Endothelial cell of umbilical vein (primary cell): Measurements from ENCODE around the gene STAC2. TPM values are rescaled to one million over a fixed set of nuclear protein-coding genes. Genes with fewer than 3 reads are reported as not detected.

Source experiments
- BruUV-seq: library from RNA; stranded (reverse); fragments of 400-500 nt; replicated peaks from 2 replicates; lab custom pipeline; 2021; lab: Mats Ljungman, UMichigan
- CTCF ChIA-PET: fragments of 300-600, 350-600 bp; sonication (Branson Sonifier 250); formaldehyde crosslinking; loops from one replicate; lab custom pipeline; 2021; ENCODE audit warnings: antibody characterized with exemption, inconsistent platforms; lab: Charles Lee
- POLR2A ChIA-PET: fragments of 300-600, 350-600 bp; sonication (Branson Sonifier 250); formaldehyde crosslinking; loops from one replicate; lab custom pipeline; 2021; ENCODE audit warnings: antibody characterized with exemption, inconsistent platforms; lab: Charles Lee
- DNase-seq: peaks from one replicate; pipeline ENCODE4 v3.0.0-alpha.2; 2011; ENCODE audit warnings: low read depth, low spot score
- FAIRE-seq: peaks from 2 replicates; lab custom pipeline; 2011; peaks lifted over from hg19 to GRCh38; lab: Jason Lieb, UNC
- H2AFZ ChIP-seq: 2 replicates; pipeline ENCODE4 v1.6.0; 2012; ENCODE audit warnings: low read depth, low read length, control low read depth, inconsistent platforms
- H3K27ac ChIP-seq: 2 replicates; pipeline ENCODE4 v1.5.1; 2011; ENCODE audit warnings: low read depth, mild to moderate bottlenecking, control low read depth, low read length, moderate library complexity; ENCODE audit not compliant: insufficient read depth
- H3K27me3 ChIP-seq, 2 experiments: 2 replicates each; pipeline versions ENCODE4 v1.6.0 to v1.6.1; 2011; ENCODE audit warnings: low read length in 2 of 2, mixed read lengths in 1 of 2; ENCODE audit not compliant: control insufficient read depth in 2 of 2, insufficient read depth in 2 of 2
- H3K36me3 ChIP-seq, 2 experiments: 2 replicates in 1 of 2; 3 replicates in 1 of 2; pipeline ENCODE4 v1.5.1; 2011; ENCODE audit warnings: low read length in 2 of 2, mild to moderate bottlenecking in 1 of 2, moderate library complexity in 1 of 2; ENCODE audit not compliant: control insufficient read depth in 2 of 2, insufficient read depth in 2 of 2; ENCODE audit errors: extremely low read depth in 1 of 2
- H3K4me1 ChIP-seq: 3 replicates; pipeline ENCODE4 v1.5.1; 2011; ENCODE audit warnings: mild to moderate bottlenecking, low read length; ENCODE audit not compliant: control insufficient read depth, insufficient read depth; ENCODE audit errors: extremely low read depth
- H3K4me2 ChIP-seq: 2 replicates; pipeline ENCODE4 v1.6.1; 2011; ENCODE audit warnings: low read length, control low read depth, mixed read lengths; ENCODE audit not compliant: insufficient read depth
- H3K4me3 ChIP-seq, 3 experiments: fragments of 200-600 bp in 1 of 3; sonication (generic), shearing (Covaris generic) in 1 of 3; replicated peaks in 1 of 3; 2 replicates each; pipeline ENCODE4 v1.5.1; 2011 to 2016; ENCODE audit warnings: control low read depth in 3 of 3, low read length in 3 of 3, mild to moderate bottlenecking in 2 of 3, inconsistent platforms in 1 of 3, low read depth in 1 of 3, moderate library complexity in 1 of 3; ENCODE audit not compliant: insufficient read depth in 1 of 3
- H3K79me2 ChIP-seq: 2 replicates; pipeline ENCODE4 v1.6.0; 2012; ENCODE audit warnings: low read length, inconsistent platforms; ENCODE audit not compliant: control insufficient read depth, insufficient read depth
- H3K9ac ChIP-seq: replicated peaks from 2 replicates; pipeline ENCODE3; 2011; ENCODE audit warnings: low read length, control low read depth; ENCODE audit not compliant: insufficient read depth; ENCODE audit errors: extremely low read depth
- H3K9me1 ChIP-seq: replicated peaks from 3 replicates; pipeline ENCODE4 v1.6.0; 2011; ENCODE audit warnings: mild to moderate bottlenecking, low read length; ENCODE audit not compliant: control insufficient read depth, insufficient read depth; ENCODE audit errors: extremely low read depth
- H3K9me3 ChIP-seq: replicated peaks from 2 replicates; pipeline ENCODE4 v1.5.1; 2012; ENCODE audit warnings: low read length, inconsistent platforms; ENCODE audit not compliant: control insufficient read depth, insufficient read depth
- H4K20me1 ChIP-seq: replicated peaks from 2 replicates; pipeline ENCODE3; 2011; ENCODE audit warnings: mild to moderate bottlenecking, low read length; ENCODE audit not compliant: control insufficient read depth, insufficient read depth; ENCODE audit errors: extremely low read depth
- CTCF ChIP-seq, 2 donors: IDR thresholded peaks; 1 replicate in 1 of 2; 2 replicates in 1 of 2; pipeline ENCODE4 v1.5.1; 2011; ENCODE audit warnings: low read length in 2 of 2, mild to moderate bottlenecking in 2 of 2, moderate library complexity in 2 of 2, control low read depth in 1 of 2, inconsistent platforms in 1 of 2, low read depth in 1 of 2; ENCODE audit not compliant: insufficient read depth in 1 of 2; ENCODE audit errors: extremely low read depth in 1 of 2
- EZH2 ChIP-seq: IDR thresholded peaks from 2 replicates; pipeline ENCODE4 v1.6.1; 2012; ENCODE audit warnings: borderline replicate concordance, low read depth, mild to moderate bottlenecking, moderate library complexity, low read length, inconsistent platforms; ENCODE audit not compliant: severe bottlenecking
- FOS ChIP-seq: IDR thresholded peaks from 2 replicates; pipeline ENCODE4 v1.6.1; 2011; ENCODE audit warnings: mild to moderate bottlenecking, low read length, moderate library complexity, borderline replicate concordance; ENCODE audit not compliant: insufficient read depth
- GATA2 ChIP-seq: IDR thresholded peaks from 2 replicates; pipeline ENCODE4 v1.7.0; 2011; ENCODE audit warnings: low read depth, mild to moderate bottlenecking, moderate library complexity, mixed read lengths, low read length; ENCODE audit not compliant: insufficient read length, insufficient read depth
- JUN ChIP-seq: IDR thresholded peaks from 2 replicates; pipeline ENCODE4 v1.6.1; 2011; ENCODE audit warnings: borderline replicate concordance, low read depth; ENCODE audit not compliant: insufficient read length, insufficient read depth
- MAX ChIP-seq: IDR thresholded peaks from 2 replicates; pipeline ENCODE4 v1.6.1; 2011; ENCODE audit not compliant: insufficient read depth, insufficient read length
- MYC ChIP-seq: IDR thresholded peaks from one replicate; pipeline ENCODE4 v1.6.1; 2011; ENCODE audit warnings: mild to moderate bottlenecking, low read depth, low read length
- POLR2A ChIP-seq: IDR thresholded peaks from 2 replicates; pipeline ENCODE4 v1.6.1; 2012; ENCODE audit warnings: low read depth, mild to moderate bottlenecking, control low read depth, low read length
- POLR2AphosphoS5 ChIP-seq: IDR thresholded peaks from 2 replicates; pipeline ENCODE4 v1.6.1; 2012; ENCODE audit warnings: low read depth, mild to moderate bottlenecking, control low read depth, low read length, moderate library complexity; ENCODE audit not compliant: insufficient read depth
- dilution Hi-C: fragments of 300-500 bp; cut with MboI; formaldehyde crosslinking; loops from one replicate; pipeline ENCODE4 v1.15.0; 2019; ENCODE audit warnings: low sequenced_read_pairs; ENCODE audit not compliant: extremely low pct_ligation_motif_present
- intact Hi-C: fragments of 100-400 bp; cut with micrococcal nuclease; formaldehyde crosslinking; loops from one replicate; pipeline ENCODE4 v1.10.0; 2022
- polyA plus RNA-seq, 4 experiments: library from polyadenylated mRNA; depleted of rRNA in 3 of 4; stranded (reverse) in 3 of 4; unstranded in 1 of 4; fragments of >200 nt; gene quantifications; 2 replicates each; pipeline versions ENCODE4 v1.2.1 to v1.2.3, GENCODE V29; 2011 to 2012; ENCODE audit warnings: missing spikeins in 1 of 4
- total RNA-seq: library from RNA; stranded (reverse); gene quantifications from 2 replicates; pipeline ENCODE4 v1.2.3, GENCODE V29; 2021

Gene STAC2
- total and polyA plus RNA-seq, 2 donors (not counting 3 experiments of a cell fraction or from before 2014, with no cell fraction given) = not detected

- Histone ChIP-seq H3K9ac (no peak overlapping the region), H2AFZ (no peak overlapping the region), H3K27me3 (no peaks in the 10 kb centered on the region), H3K4me2 (no peak overlapping the region), H3K79me2 (no peaks in the 10 kb centered on the region), H4K20me1 (no peaks in the 10 kb centered on the region), H3K27ac (no peak overlapping the region), H3K36me3 (peaks cover 0 to 2% of the 10 kb centered on the region in 2 experiments), H3K4me1 (no peaks in the 10 kb centered on the region), H3K9me1 (no peaks in the 10 kb centered on the region), H3K9me3 (no peaks in the 10 kb centered on the region), H3K4me3 (no peak overlapping the region)
- intact Hi-C loops = loop anchor here (2.0 kb wide), 1 partner anchor 130 kb away; the partner anchor contains the start of gene FBXL20
- CTCF ChIA-PET = interaction anchor here (0.6 to 2.3 kb wide), 11 partner anchors 10 to 351 kb away, joined by 3 to 12 read pairs (median 4); partner anchors contain the start of gene FBXL20
- FAIRE-seq (peak; percentile 71), DNase-seq (peak; percentile 39)
- BruUV-seq = no TSS peak
- TF ChIP-seq CTCF (IDR thresholded peaks at IDR 0.05; ENCODE audit: extremely low read depth in 1 of 2, insufficient read depth in 1 of 2, low read depth in 1 of 2, low read length in 2 of 2) (peak; percentile 11 to 27), POLR2AphosphoS5 (no peak)
- POLR2A ChIA-PET = no interaction called here
- dilution Hi-C loops = no loop called here
Observed at GRCh38 chr17:39270923-39271322, 45.2 kb upstream of the STAC2 start.

DNA sequence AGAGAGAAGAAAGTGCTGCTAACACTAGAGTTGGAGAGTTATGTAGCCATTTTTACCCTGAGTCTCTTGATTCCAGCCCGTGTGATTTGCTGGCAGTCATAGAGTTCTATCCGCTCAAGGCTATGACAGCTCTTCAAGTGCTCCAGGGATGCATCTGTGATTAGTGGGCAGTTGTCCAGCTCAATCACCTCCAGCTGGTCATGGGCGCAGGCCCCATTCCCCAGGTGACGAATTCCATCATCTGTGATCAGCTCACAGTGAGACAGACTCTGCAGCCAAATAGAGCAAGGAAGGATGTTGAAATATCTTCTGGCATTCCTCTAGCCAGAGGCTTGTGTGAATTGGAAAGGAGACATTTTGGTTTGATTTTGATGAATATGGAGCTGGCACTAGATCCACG is 38.4 kb upstream of the STAC2 start:
- POLR2A ChIA-PET = no interaction called here
- Histone ChIP-seq H3K4me1 (no peaks in the 10 kb centered on the region), H3K9me3 (no peaks in the 10 kb centered on the region), H3K9ac (no peak overlapping the region), H2AFZ (no peak overlapping the region), H3K79me2 (no peaks in the 10 kb centered on the region), H4K20me1 (no peaks in the 10 kb centered on the region), H3K9me1 (no peaks in the 10 kb centered on the region), H3K27ac (no peak overlapping the region), H3K4me3 (no peak overlapping the region), H3K4me2 (no peak overlapping the region), H3K27me3 (no peaks in the 10 kb centered on the region), H3K36me3 (peaks cover 0 to 14% of the 10 kb centered on the region in 2 experiments)
- intact Hi-C loops = no loop called here
- BruUV-seq = no TSS peak
- dilution Hi-C loops = no loop called here
- CTCF ChIA-PET = interaction anchor here (1.0 to 1.7 kb wide), 3 partner anchors 9 to 360 kb away, joined by 3 to 6 read pairs (median 6); no protein-coding TSS in a partner anchor
- TF ChIP-seq EZH2 (no peak), JUN (no peak), MYC (no peak), FOS (no peak), POLR2AphosphoS5 (no peak), CTCF (IDR thresholded peaks at IDR 0.05; ENCODE audit: extremely low read depth in 1 of 2, insufficient read depth in 1 of 2, low read depth in 1 of 2, low read length in 2 of 2) (no peak), GATA2 (no peak), POLR2A (no peak), MAX (no peak)
- no peak for FAIRE-seq
- no peak for DNase-seq
